HG03565 (cell line): ENCODE data around the gene NXPH2.

Source experiments
- ATAC-seq: cut with Tn5 transposase; IDR thresholded peaks from one replicate; pipeline ENCODE4 v1.9.1; 2021; ENCODE audit warnings: mild to moderate bottlenecking, moderate library complexity; ENCODE audit not compliant: unreplicated experiment

Gene NXPH2

GRCh38 chr2:138640921-138641676 is 139.1 kb downstream of the NXPH2 start:
- ATAC-seq: no peak

GRCh38 chr2:138637686-138638085 is 142.5 kb downstream of the NXPH2 start:
- no peak for ATAC-seq

DNA sequence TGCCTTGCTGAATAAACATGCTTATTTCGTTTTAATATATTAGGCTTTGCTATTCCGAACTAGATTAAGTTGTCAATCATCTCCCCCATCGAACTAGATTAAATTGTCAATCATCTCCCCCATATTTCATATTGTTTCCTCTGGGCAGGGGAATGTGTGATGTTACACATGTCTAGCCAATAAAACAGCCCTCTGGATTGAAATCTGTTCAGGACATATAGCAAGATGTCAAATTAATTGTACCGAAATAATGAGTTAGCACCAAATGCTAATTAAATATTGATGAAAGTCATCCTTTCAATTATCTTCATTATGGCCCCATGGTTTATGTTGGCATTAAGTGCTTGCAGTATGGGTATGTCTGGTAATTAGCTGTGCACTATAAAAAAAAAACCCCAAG is 143.1 kb downstream of the NXPH2 start:
- no peak for ATAC-seq

DNA sequence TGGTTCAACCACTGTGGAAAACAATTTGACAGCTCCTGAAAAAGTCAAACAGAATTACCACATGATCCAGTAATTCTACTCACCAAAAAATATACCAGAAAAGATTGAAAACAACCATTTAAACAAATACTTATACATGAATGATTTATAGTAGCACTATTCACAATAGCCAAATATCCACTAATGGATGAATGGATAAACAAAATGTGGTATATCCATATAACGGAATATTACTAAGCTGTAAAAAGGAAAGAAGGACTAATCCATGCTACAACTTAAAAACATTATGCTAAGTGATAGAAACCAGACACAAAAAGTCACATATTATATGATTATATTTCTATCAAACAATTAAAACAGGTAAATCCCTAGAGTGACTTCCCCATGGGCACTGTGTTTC is 147.1 kb downstream of the NXPH2 start:
- ATAC-seq: no peak

GRCh38 chr2:138632066-138632620 is 148.0 kb downstream of the NXPH2 start:
- ATAC-seq: no peak

- no peak for ATAC-seq
Observed at GRCh38 chr2:138630164-138630563, 150.0 kb downstream of the NXPH2 start.

DNA sequence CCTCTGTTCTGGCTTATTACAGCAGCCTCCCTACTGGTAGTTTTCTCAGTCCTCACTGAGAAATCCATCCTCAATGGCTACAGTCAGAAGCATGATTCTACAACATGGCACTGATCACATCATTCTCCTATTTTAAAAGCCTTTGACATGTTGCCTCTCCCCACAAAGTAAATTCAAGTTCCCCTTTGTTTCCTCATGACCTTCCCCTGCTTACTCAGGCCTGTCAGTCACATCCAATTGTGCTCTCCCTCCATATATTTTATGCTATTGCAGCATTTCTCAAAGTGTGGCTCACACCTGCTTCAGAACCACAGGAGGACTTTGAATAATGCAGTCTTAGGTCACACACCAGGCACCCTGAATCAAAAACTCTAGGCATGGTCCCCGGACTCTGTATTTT is 154.0 kb downstream of the NXPH2 start:
- ATAC-seq: no peak

DNA sequence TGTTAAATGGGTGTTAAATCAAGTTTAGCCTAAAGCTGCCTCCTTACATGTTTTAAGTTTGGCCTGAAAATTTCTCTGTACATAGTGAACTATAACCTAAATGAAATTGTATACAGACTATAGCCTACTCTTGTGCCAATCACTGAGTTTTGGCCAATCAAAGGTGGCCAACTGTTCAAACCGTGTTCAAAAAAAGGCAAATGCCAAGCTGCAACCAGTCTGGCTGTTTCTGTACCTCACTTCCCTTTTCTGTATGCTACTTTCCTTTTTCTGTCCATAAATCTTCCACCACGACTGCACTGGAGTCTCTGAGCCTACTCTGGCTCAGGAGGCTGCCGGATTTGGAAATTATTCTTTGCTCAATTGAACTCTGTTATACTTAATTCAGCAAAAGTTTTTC is 157.6 kb downstream of the NXPH2 start:
- no peak for ATAC-seq

DNA sequence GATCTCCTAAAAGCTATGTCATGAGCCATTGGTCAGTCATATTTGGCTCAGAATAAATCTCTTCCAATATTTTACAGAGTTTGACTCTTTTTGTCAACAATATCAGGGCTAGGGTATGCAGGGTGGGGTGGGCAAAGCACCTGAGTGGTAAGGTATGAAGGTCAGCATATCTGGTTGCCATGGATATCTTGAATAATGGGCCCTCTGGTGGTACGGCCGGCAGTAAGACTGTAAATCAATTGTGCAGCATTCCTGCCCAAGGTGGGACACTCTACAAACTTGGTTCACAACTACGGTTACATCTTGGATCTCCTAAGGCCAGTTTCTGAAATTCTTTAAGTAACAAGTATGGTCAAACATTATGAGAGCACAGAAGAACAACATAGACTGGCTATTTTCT is 159.1 kb downstream of the NXPH2 start:
- no peak for ATAC-seq

GRCh38 chr2:138620431-138620830 is 159.8 kb downstream of the NXPH2 start:
- ATAC-seq: no peak
